ENCODE measurements around the gene TBC1D12.

Gene TBC1D12

GRCh38 chr10:94578790-94579189, 176.4 kb downstream of the TBC1D12 start:
- Histone ChIP-seq H3K27me3 (replicated peaks; ENCODE audit: control insufficient read depth, insufficient read depth, low read length) (no peaks in the 10 kb centered on the region), H3K36me3 (ENCODE audit: control insufficient read depth, insufficient read depth, low read length) (peaks cover 8% of the 10 kb centered on the region), H3K4me3 (replicated peaks; ENCODE audit: low read depth, low read length) (no peak overlapping the region)
- DNase-seq (ENCODE audit: extremely low read depth, insufficient read length) = no peak
- TF ChIP-seq CTCF (IDR thresholded peaks at IDR 0.05; ENCODE audit: insufficient read depth, low read length, poor library complexity, severe bottlenecking) = no peak

- H3K36me3 ChIP-seq (ENCODE audit: control insufficient read depth, insufficient read depth, low read length) = peaks cover 4% of the 10 kb centered on the region
Observed at GRCh38 chr10:94583124-94583523, 180.8 kb downstream of the TBC1D12 start.

More at GRCh38 chr10:94583124-94583523, 180.8 kb downstream of the TBC1D12 start:
- Histone ChIP-seq H3K27me3 (replicated peaks; ENCODE audit: control insufficient read depth, insufficient read depth, low read length) (no peaks in the 10 kb centered on the region), H3K4me3 (replicated peaks; ENCODE audit: low read depth, low read length) (no peak overlapping the region)
- DNase-seq (ENCODE audit: extremely low read depth, insufficient read length) = no peak
- TF ChIP-seq CTCF (IDR thresholded peaks at IDR 0.05; ENCODE audit: insufficient read depth, low read length, poor library complexity, severe bottlenecking) = no peak
